ENCODE measurements around the gene ATP7B.
"Not testable (repeated sequence)": the region's sequence is repeated elsewhere in the genome, so short reads cannot be mapped to it uniquely, and the experiment has no call there.

ATP7B gene

GRCh38 chr13:51912511-51913225 lies 98.6 kb downstream of the ATP7B start:
- Histone ChIP-seq H3K4me1 (ENCODE audit: control insufficient read depth, insufficient read depth, low read length) (no peaks in the 10 kb centered on the region), H3K4me3 (ENCODE audit: low read length) (no peak overlapping the region), H3K27me3 (ENCODE audit: control insufficient read depth, insufficient read depth, low read length) (no peaks in the 10 kb centered on the region), H3K36me3 (ENCODE audit: control insufficient read depth, insufficient read depth, low read length) (no peaks in the 10 kb centered on the region), H3K27ac (ENCODE audit: low read length) (no peak overlapping the region), H3K9me3 (ENCODE audit: control insufficient read depth, insufficient read depth, low read length) (no peaks in the 10 kb centered on the region)
- DNase-seq (ENCODE audit: low read depth, low spot score): no peak
- 100% methylated on average over 1 of the region's 11 CpGs for WGBS (ENCODE audit: insufficient coverage, insufficient read length)

GRCh38 chr13:51912091-51912490 lies 99.2 kb downstream of the ATP7B start:
- Histone ChIP-seq H3K27me3 (ENCODE audit: control insufficient read depth, insufficient read depth, low read length) (no peaks in the 10 kb centered on the region), H3K9me3 (ENCODE audit: control insufficient read depth, insufficient read depth, low read length) (no peaks in the 10 kb centered on the region), H3K4me1 (ENCODE audit: control insufficient read depth, insufficient read depth, low read length) (no peaks in the 10 kb centered on the region), H3K4me3 (ENCODE audit: low read length) (no peak overlapping the region), H3K27ac (ENCODE audit: low read length) (no peak overlapping the region), H3K36me3 (ENCODE audit: control insufficient read depth, insufficient read depth, low read length) (no peaks in the 10 kb centered on the region)
- no peak for DNase-seq (ENCODE audit: low read depth, low spot score)
- no CpG with 5 or more reads among the region's 10 CpGs for WGBS (ENCODE audit: insufficient coverage, insufficient read length)

GRCh38 chr13:51910508-51910907 lies 100.7 kb downstream of the ATP7B start:
- no peaks in the 10 kb centered on the region for H3K27me3 ChIP-seq (ENCODE audit: control insufficient read depth, insufficient read depth, low read length)
- H3K4me3 ChIP-seq (ENCODE audit: low read length): no peak overlapping the region
- no CpG with 5 or more reads among the region's 12 CpGs for WGBS (ENCODE audit: insufficient coverage, insufficient read length)
- H3K4me1 ChIP-seq (ENCODE audit: control insufficient read depth, insufficient read depth, low read length): no peaks in the 10 kb centered on the region
- H3K36me3 ChIP-seq (ENCODE audit: control insufficient read depth, insufficient read depth, low read length): no peaks in the 10 kb centered on the region
- H3K27ac ChIP-seq (ENCODE audit: low read length): no peak overlapping the region
- H3K9me3 ChIP-seq (ENCODE audit: control insufficient read depth, insufficient read depth, low read length): no peaks in the 10 kb centered on the region
- no peak for DNase-seq (ENCODE audit: low read depth, low spot score)

DNA sequence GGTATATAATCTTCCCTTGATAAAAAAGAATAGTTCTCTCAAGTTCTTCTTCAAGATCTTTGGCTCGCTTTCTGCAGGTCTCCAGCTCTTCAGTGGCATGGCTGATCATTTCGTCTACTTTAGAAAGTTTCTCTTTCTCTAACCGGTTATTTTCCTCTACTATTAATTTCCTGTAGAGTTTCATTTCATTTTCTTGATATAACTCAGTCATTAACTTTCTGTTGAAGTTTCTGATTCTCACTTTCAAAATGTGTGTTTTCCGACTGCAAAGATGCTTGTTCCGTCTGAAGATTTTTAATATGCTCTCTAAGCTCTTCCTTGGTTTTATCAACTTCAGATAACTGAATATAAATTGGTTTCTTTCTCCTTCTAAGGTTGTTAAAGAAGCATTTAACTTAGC lies 102.0 kb downstream of the ATP7B start:
- WGBS (ENCODE audit: insufficient coverage, insufficient read length): no CpG with 5 or more reads among the region's 5 CpGs
- H3K27ac ChIP-seq (ENCODE audit: low read length); H3K27me3 ChIP-seq (ENCODE audit: control insufficient read depth, insufficient read depth, low read length); DNase-seq (ENCODE audit: low read depth, low spot score); H3K9me3 ChIP-seq (ENCODE audit: control insufficient read depth, insufficient read depth, low read length); H3K4me3 ChIP-seq (ENCODE audit: low read length); H3K36me3 ChIP-seq (ENCODE audit: control insufficient read depth, insufficient read depth, low read length); H3K4me1 ChIP-seq (ENCODE audit: control insufficient read depth, insufficient read depth, low read length): not testable (repeated sequence)

DNA sequence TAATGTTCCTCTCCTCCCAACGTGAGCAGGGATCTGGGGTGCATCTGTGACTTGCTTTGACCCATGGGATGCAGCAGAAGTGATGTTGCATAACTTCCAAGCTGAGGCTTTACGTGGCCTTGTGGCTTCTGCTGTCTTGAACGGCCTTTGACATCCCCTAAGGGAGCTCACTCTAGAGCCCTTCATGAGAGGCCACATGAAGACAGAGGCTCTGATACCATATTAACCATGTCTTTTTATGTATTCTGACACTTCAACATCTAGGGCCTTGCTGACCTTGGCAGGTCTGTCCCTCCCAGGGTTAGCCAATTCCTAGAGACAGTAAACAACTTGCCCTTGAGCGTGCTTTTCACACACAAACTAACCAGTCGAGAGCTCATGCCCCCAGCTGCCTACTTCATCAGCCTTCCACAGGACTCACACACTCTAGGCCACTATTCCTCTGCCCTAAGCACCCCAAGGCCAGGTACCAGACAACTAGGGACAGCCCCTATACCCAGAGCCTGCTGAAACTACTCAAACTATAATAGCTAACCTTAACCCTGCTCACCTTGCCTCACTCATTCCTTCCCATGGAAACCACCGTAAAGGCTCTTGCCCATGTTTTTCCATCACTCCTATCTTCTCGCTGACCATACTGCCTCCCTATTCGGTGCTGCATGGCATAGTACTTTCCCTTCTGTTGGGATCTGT lies 104.1 kb downstream of the ATP7B start:
- Histone ChIP-seq H3K9me3 (ENCODE audit: control insufficient read depth, insufficient read depth, low read length) (no peaks in the 10 kb centered on the region), H3K27ac (ENCODE audit: low read length) (no peak overlapping the region), H3K27me3 (ENCODE audit: control insufficient read depth, insufficient read depth, low read length) (no peaks in the 10 kb centered on the region), H3K4me1 (ENCODE audit: control insufficient read depth, insufficient read depth, low read length) (no peaks in the 10 kb centered on the region), H3K4me3 (ENCODE audit: low read length) (no peak overlapping the region), H3K36me3 (ENCODE audit: control insufficient read depth, insufficient read depth, low read length) (no peaks in the 10 kb centered on the region)
- DNase-seq (ENCODE audit: low read depth, low spot score): no peak
- no CpG with 5 or more reads among the region's 8 CpGs for WGBS (ENCODE audit: insufficient coverage, insufficient read length)

DNA sequence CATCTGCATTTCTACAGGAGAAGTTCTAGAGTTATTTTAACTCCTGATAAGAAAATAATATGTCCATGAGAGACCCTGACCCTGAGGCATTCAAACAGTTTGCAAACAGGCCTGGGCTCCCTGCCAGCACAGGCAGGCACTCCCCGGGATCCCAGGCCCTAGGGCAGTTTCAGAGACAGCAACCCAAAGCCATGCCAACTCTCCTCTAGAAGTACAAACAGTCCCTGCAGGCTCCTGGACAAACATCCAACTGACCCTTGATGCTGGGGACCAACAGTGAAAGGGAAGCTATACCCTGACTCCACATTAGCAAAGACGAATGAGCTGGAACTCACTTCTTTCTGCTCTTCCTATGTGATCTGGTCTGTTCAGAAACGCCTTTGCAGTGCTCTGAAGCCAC lies 104.7 kb downstream of the ATP7B start:
- Histone ChIP-seq H3K27me3 (ENCODE audit: control insufficient read depth, insufficient read depth, low read length) (no peaks in the 10 kb centered on the region), H3K4me1 (ENCODE audit: control insufficient read depth, insufficient read depth, low read length) (no peaks in the 10 kb centered on the region), H3K27ac (ENCODE audit: low read length) (no peak overlapping the region), H3K4me3 (ENCODE audit: low read length) (no peak overlapping the region), H3K9me3 (ENCODE audit: control insufficient read depth, insufficient read depth, low read length) (no peaks in the 10 kb centered on the region), H3K36me3 (ENCODE audit: control insufficient read depth, insufficient read depth, low read length) (no peaks in the 10 kb centered on the region)
- WGBS (ENCODE audit: insufficient coverage, insufficient read length): no CpG with 5 or more reads among the region's 3 CpGs
- no peak for DNase-seq (ENCODE audit: low read depth, low spot score)

DNA sequence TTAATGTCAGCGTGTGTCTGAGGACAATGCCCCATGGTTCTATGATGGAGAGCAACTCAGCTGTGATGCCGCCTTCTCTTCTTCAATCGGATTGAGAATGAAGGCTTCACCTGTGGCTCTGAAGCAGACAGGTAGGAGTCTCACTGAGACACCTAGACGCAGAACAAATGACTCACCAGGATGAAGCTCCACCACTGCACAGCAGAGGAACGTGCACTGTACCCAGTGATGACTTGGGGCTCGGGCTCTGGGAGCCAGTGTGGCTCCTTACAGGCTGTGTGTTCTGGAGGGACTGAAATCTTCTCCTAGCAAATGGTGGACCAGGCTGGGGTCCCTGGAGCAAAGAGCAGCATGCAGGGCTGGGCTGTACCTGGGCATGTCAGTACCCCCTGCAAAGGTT lies 105.5 kb downstream of the ATP7B start:
- WGBS (ENCODE audit: insufficient coverage, insufficient read length): no CpG with 5 or more reads among the region's 6 CpGs
- no peaks in the 10 kb centered on the region for H3K4me1 ChIP-seq (ENCODE audit: control insufficient read depth, insufficient read depth, low read length)
- no peaks in the 10 kb centered on the region for H3K9me3 ChIP-seq (ENCODE audit: control insufficient read depth, insufficient read depth, low read length)
- DNase-seq (ENCODE audit: low read depth, low spot score): no peak
- no peak overlapping the region for H3K4me3 ChIP-seq (ENCODE audit: low read length)
- no peaks in the 10 kb centered on the region for H3K36me3 ChIP-seq (ENCODE audit: control insufficient read depth, insufficient read depth, low read length)
- no peak overlapping the region for H3K27ac ChIP-seq (ENCODE audit: low read length)
- no peaks in the 10 kb centered on the region for H3K27me3 ChIP-seq (ENCODE audit: control insufficient read depth, insufficient read depth, low read length)

- H3K27me3 ChIP-seq (ENCODE audit: control insufficient read depth, insufficient read depth, low read length): no peaks in the 10 kb centered on the region
- H3K9me3 ChIP-seq (ENCODE audit: control insufficient read depth, insufficient read depth, low read length): no peaks in the 10 kb centered on the region
- DNase-seq (ENCODE audit: low read depth, low spot score): no peak
- H3K27ac ChIP-seq (ENCODE audit: low read length): no peak overlapping the region
- H3K4me1 ChIP-seq (ENCODE audit: control insufficient read depth, insufficient read depth, low read length): no peaks in the 10 kb centered on the region
- no peaks in the 10 kb centered on the region for H3K36me3 ChIP-seq (ENCODE audit: control insufficient read depth, insufficient read depth, low read length)
- no CpG with 5 or more reads among the region's 4 CpGs for WGBS (ENCODE audit: insufficient coverage, insufficient read length)
- H3K4me3 ChIP-seq (ENCODE audit: low read length): no peak overlapping the region
These were observed 108.5 kb downstream of the ATP7B start for GRCh38 chr13:51902776-51903175.

DNA sequence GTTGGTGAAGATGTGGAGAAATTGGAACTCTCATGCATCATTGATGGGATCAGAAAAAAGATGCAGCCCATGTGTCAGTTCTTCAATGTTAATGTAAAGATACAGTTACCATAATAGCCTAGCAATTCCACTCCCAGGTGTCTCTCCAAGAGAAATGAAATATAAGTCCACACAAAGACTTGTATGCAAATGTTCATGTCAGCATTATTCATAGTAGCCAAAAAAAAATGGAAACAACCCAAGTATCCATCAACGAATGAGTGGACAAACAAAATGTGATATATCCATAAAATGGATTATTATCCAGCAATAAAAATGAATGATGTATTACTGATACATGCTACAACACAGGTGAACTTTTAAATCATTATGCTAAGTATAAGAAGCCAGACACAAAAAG lies 110.8 kb downstream of the ATP7B start:
- H3K4me1 ChIP-seq (ENCODE audit: control insufficient read depth, insufficient read depth, low read length): no peaks in the 10 kb centered on the region
- DNase-seq (ENCODE audit: low read depth, low spot score): no peak
- H3K27me3 ChIP-seq (ENCODE audit: control insufficient read depth, insufficient read depth, low read length): no peaks in the 10 kb centered on the region
- no peaks in the 10 kb centered on the region for H3K36me3 ChIP-seq (ENCODE audit: control insufficient read depth, insufficient read depth, low read length)
- no CpG with 5 or more reads among the region's 1 CpG for WGBS (ENCODE audit: insufficient coverage, insufficient read length)
- no peak overlapping the region for H3K4me3 ChIP-seq (ENCODE audit: low read length)
- no peak overlapping the region for H3K27ac ChIP-seq (ENCODE audit: low read length)
- no peaks in the 10 kb centered on the region for H3K9me3 ChIP-seq (ENCODE audit: control insufficient read depth, insufficient read depth, low read length)

GRCh38 chr13:51895906-51896888 lies 115.1 kb downstream of the ATP7B start:
- DNase-seq (ENCODE audit: low read depth, low spot score): peak; percentile 43
- WGBS (ENCODE audit: insufficient coverage, insufficient read length): no CpG with 5 or more reads among the region's 9 CpGs
- Histone ChIP-seq H3K27me3 (ENCODE audit: control insufficient read depth, insufficient read depth, low read length) (no peaks in the 10 kb centered on the region), H3K9me3 (ENCODE audit: control insufficient read depth, insufficient read depth, low read length) (no peaks in the 10 kb centered on the region), H3K4me1 (ENCODE audit: control insufficient read depth, insufficient read depth, low read length) (peaks cover 1% of the 10 kb centered on the region; the same call in 1 of the 2 replicates), H3K27ac (ENCODE audit: low read length) (no peak overlapping the region), H3K36me3 (ENCODE audit: control insufficient read depth, insufficient read depth, low read length) (no peaks in the 10 kb centered on the region), H3K4me3 (ENCODE audit: low read length) (no peak overlapping the region)
